Endometrial microvascular endothelial cells (primary cell): ENCODE data around the gene CFAP45. TPM values are rescaled to one million over a fixed set of nuclear protein-coding genes. Genes with fewer than 3 reads are reported as not detected.

Experiments used
- in situ Hi-C: cut with HindIII; loops from 2 replicates; pipeline ENCODE4 v1.10.0; 2017; ENCODE audit warnings: low sequenced_read_pairs, low pct_unique_long_range_greater_than_20kb; ENCODE audit errors: inconsistent ontology term
- total RNA-seq: library from RNA; depleted of rRNA; stranded (reverse); fragments of >200 nt; gene quantifications from one replicate; pipeline ENCODE4 v1.2.3, GENCODE V29; 2015; ENCODE audit errors: inconsistent ontology term

CFAP45 gene
- total RNA-seq, 1 donor from 2014 or later: 0.19 TPM

- in situ Hi-C loops: no loop called here
Observed at GRCh38 chr1:159823406-159823805, 76.6 kb downstream of the CFAP45 start.

Other genes starting within 250 kb of the CFAP45 start
- gene CRP, start 185.6 kb downstream of the CFAP45 start, total RNA-seq: not detected
- gene DUSP23, start 119.2 kb downstream of the CFAP45 start, total RNA-seq: 81.6 TPM
- gene FCRL6, start 97.8 kb downstream of the CFAP45 start, total RNA-seq: not detected
- not detected for gene SLAMF8, start 73.3 kb downstream of the CFAP45 start, total RNA-seq
- gene VSIG8, start 37.5 kb downstream of the CFAP45 start, total RNA-seq: not detected
- 1,070 TPM for gene TAGLN2, start 25.3 kb upstream of the CFAP45 start, total RNA-seq
- not detected for gene IGSF9, start 45.4 kb upstream of the CFAP45 start, total RNA-seq
- gene SLAMF9, start 54.1 kb upstream of the CFAP45 start, total RNA-seq: not detected
- gene PIGM, start 131.8 kb upstream of the CFAP45 start, total RNA-seq: 3.8 TPM
- not detected for gene KCNJ10, start 170.0 kb upstream of the CFAP45 start, total RNA-seq
- gene KCNJ9, start 181.4 kb upstream of the CFAP45 start, total RNA-seq: not detected
- gene IGSF8, start 198.5 kb upstream of the CFAP45 start, total RNA-seq: 6.0 TPM
- not detected for gene ATP1A2, start 215.6 kb upstream of the CFAP45 start, total RNA-seq